GM12864 (cell line): Measurements from ENCODE around the gene ANO1.

Source experiments
- DNase-seq: peaks from one replicate; pipeline ENCODE4 v3.0.0-alpha.2; 2011; ENCODE audit warnings: low read depth
- H3K4me3 ChIP-seq: 2 replicates; pipeline ENCODE4 v1.5.1; 2011; ENCODE audit warnings: mild to moderate bottlenecking, low read depth, low read length, control low read depth
- CTCF ChIP-seq: IDR thresholded peaks from 2 replicates; pipeline ENCODE4 v1.5.1; 2011; ENCODE audit warnings: low read depth, mild to moderate bottlenecking, moderate library complexity, low read length, control low read depth, inconsistent platforms; ENCODE audit errors: missing control alignments

The ANO1 gene

DNA sequence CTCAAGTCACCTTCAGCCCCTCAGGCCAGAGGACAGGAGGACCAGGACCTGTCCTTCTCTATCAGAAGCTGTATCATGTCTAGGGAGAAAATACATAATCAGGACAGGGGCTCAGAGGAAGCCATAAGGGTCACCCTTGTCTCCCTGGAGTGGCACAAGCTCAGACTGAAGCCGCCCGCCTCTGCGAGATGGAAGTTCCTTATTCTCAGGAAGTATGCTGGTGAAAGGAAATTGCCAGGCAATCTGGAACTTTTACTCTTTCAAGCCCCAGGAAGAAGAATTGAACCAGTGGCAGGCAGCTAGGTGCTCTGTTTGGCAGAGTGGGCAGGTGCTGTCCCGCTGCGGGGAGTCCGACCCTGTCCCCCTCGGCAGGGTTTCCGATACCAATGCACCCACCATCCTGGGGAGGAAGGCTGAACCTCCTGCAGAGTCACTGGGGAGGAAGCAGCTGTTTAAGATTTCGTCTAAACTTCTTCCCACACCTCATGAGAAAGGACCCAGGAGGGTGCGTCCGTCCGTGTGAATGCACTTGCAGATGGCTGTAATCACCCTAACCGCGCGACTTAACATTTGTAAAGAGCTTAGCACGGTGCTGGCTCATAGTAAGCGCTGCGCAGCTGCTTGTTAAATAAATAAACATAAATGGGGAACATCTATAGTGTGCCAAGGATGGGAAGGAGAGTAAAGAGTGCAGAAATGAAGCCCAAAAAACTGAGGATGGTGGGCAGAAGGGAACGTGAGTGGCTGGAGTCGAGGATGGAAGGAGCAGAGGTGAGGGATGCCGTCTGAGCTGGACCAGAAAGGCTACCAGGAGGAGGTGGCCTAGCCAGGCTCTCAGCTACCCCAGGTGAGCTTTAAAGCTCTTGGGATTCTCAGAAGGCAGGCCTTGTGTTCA is 5.0 kb upstream of the ANO1 start:
- TF ChIP-seq CTCF, result no peak

GRCh38 chr11:70073871-70074371 is 4.2 kb upstream of the ANO1 start:
- no peak overlapping the region for H3K4me3 ChIP-seq
- DNase-seq, result no peak
- no peak for TF ChIP-seq CTCF

More for the DNA sequence above, 5.0 kb upstream of the ANO1 start:
- DNase-seq, result no peak
- H3K4me3 ChIP-seq, result no peak overlapping the region

DNA sequence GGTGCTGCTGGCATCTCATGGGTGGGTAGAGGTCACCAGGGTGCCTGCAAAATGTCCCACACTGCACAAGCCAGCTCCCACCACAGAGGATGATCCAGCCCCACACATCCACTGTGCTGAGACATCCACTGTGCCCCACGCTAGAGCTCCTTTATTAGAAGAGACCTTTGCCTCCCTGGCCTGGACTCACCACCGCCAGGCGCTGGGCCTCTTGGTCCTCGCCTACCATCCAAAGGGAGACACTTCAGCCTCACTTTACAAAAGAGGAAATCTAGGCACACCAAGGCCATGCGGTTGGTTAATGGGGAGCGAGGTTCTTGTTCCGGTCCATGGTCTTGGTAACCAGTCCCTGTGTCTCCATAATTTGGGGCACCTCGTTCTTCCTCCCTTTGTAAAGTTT is 3.4 kb upstream of the ANO1 start:
- H3K4me3 ChIP-seq, result no peak overlapping the region
- no peak for TF ChIP-seq CTCF
- no peak for DNase-seq

DNA sequence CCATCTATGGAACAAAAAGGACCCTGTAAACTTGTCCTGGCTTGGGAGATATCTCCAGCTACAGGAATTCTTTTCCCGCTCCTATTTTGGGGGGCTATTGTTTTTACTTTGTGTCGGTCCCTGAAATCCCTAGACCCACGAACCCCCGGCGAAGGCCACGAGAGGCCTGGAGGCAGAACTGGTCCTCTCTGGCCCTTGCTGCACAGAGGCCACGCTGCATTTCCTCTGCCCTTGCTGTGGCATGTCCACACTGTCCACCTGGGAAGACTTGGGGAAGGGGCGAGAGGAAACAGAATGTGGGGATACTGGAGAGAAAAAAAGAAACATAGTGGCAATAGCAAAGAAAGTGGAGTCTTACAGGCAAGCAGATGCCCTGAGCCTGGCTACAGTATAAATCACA is 2.3 kb upstream of the ANO1 start:
- no peak overlapping the region for H3K4me3 ChIP-seq
- TF ChIP-seq CTCF, result no peak
- no peak for DNase-seq

GRCh38 chr11:70076461-70076931 is 1.6 kb upstream of the ANO1 start:
- TF ChIP-seq CTCF, result no peak
- no peak overlapping the region for H3K4me3 ChIP-seq
- DNase-seq, result no peak

- no peak for DNase-seq
- H3K4me3 ChIP-seq, result no peak overlapping the region
- TF ChIP-seq CTCF, result no peak
Observed at GRCh38 chr11:70077411-70078094, 564 bp upstream of the ANO1 start.
